Measurements from ENCODE around the gene GAGE12F. TPM values are rescaled to one million over a fixed set of nuclear protein-coding genes. Genes with fewer than 3 reads are reported as not detected.
"Not testable (repeated sequence)": the region's sequence is repeated elsewhere in the genome, so short reads cannot be mapped to it uniquely, and the experiment has no call there.

GAGE12F gene
- not detected in 2 replicates for total RNA-seq (2012; rRNA removed)
- polyA plus RNA-seq (2012; rRNA removed) = not detected in 2 replicates
- polyA plus RNA-seq (2012; cell fraction: cytosol; rRNA removed) = not detected in 2 replicates
- not detected in 2 replicates for polyA plus RNA-seq (2012; cell fraction: nucleus; rRNA removed; ENCODE audit: low replicate concordance)
- Bru-seq, nascent RNA = not detected
- BruChase-seq, experiment 1, labeled RNA remaining after a 6-hour chase = not detected
- not detected for BruChase-seq, experiment 2, labeled RNA remaining after a 2-hour chase
- long read RNA-seq = 0 reads

DNA sequence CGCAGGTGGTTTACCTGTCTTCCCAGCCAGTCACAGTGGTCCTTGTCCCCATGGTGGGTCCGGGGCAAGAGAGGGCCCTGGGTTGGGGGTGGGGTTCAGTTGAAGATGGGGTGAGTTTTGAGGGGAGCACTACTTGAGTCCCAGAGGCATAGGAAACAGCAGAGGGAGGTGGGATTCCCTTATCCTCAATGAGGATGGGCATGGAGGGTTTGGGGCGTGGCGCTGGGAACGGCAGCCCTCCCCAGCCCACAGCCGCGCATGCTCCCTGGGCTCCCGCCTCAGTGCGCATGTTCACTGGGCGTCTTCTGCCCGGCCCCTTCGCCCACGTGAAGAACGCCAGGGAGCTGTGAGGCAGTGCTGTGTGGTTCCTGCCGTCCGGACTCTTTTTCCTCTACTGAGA lies at the start of gene GAGE12F:
Gene GAGE12F, plus strand, starts transcription at position 301 of the 400 bp plus-strand sequence. CDS start 1,155 bp downstream, outside the sequence.
- H3K36me3 ChIP-seq (ENCODE audit: control insufficient read depth, insufficient read depth, low read length); BruUV-seq (replicated peaks); intact Hi-C loops (cut with micrococcal nuclease); H2AFZ ChIP-seq (replicated peaks; ENCODE audit: low read length, poor library complexity); DNase-seq; H2AK5ac ChIP-seq (ENCODE audit: low read depth, low read length); H2BK120ac ChIP-seq (ENCODE audit: low read depth, low read length); H4K20me1 ChIP-seq (ENCODE audit: insufficient read depth, low read length); H2AK9ac ChIP-seq (replicated peaks; ENCODE audit: low read depth, low read length, poor library complexity); H2BK5ac ChIP-seq (ENCODE audit: low read depth, low read length, poor library complexity, severe bottlenecking); H3K27me3 ChIP-seq (ENCODE audit: control insufficient read depth, insufficient read depth, low read length); H3K4ac ChIP-seq (ENCODE audit: low read depth, low read length); H4K8ac ChIP-seq (ENCODE audit: low read depth in 2 of 2, low read length in 2 of 2); ATAC-seq (ENCODE audit: low read depth); H3K23ac ChIP-seq (ENCODE audit: low read depth, low read length); CTCF ChIA-PET; H4K91ac ChIP-seq (ENCODE audit: insufficient read depth, low read depth, low read length); H3K9ac ChIP-seq (ENCODE audit: low read depth, low read length); POLR2A ChIA-PET (ENCODE audit: unreplicated experiment); H3K9me3 ChIP-seq (ENCODE audit: control insufficient read depth, insufficient read depth, low read length); H3K27ac ChIP-seq (ENCODE audit: insufficient read depth, low read length); H3K4me2 ChIP-seq (ENCODE audit: low read depth, low read length); H2BK15ac ChIP-seq (ENCODE audit: low read depth, low read length); H2BK20ac ChIP-seq (ENCODE audit: low read depth, low read length); H3K14ac ChIP-seq (replicated peaks; ENCODE audit: low read depth, low read length); H3K18ac ChIP-seq (ENCODE audit: low read depth, low read length); H3K4me3 ChIP-seq (ENCODE audit: insufficient read depth, low read depth, low read length); H4K5ac ChIP-seq (ENCODE audit: low read depth, low read length); in situ Hi-C loops (cut with MboI; ENCODE audit: low sequenced_read_pairs); H3K4me1 ChIP-seq (ENCODE audit: control insufficient read depth, insufficient read depth, low read length); H3K79me1 ChIP-seq (ENCODE audit: low read depth in 1 of 2, low read length in 2 of 2); H3K9me1 ChIP-seq (ENCODE audit: insufficient read depth, low read length); H3K56ac ChIP-seq (ENCODE audit: extremely low read depth, insufficient read depth, low read length); dilution Hi-C loops (cut with HindIII; ENCODE audit: low sequenced_read_pairs, unreplicated experiment): not testable (repeated sequence)
- WGBS, 2 experiments (ENCODE audit: extremely low coverage in 2 of 2, insufficient read length in 1 of 2) = no CpG with 5 or more reads among the region's 16 CpGs

GRCh38 chrX:49531877-49532276 lies 28.8 kb upstream of the GAGE12F start, which contains the start of gene GAGE12C:
TSS of gene GAGE12C (plus strand) at chrX:49532177. CDS start at chrX:49533332, 1,155 bp downstream.
- H2BK5ac ChIP-seq (ENCODE audit: low read depth, low read length, poor library complexity, severe bottlenecking); H3K14ac ChIP-seq (replicated peaks; ENCODE audit: low read depth, low read length); dilution Hi-C loops (cut with HindIII; ENCODE audit: low sequenced_read_pairs, unreplicated experiment); H3K4me2 ChIP-seq (ENCODE audit: low read depth, low read length); H3K9ac ChIP-seq (ENCODE audit: low read depth, low read length); H2AK5ac ChIP-seq (ENCODE audit: low read depth, low read length); H4K8ac ChIP-seq (ENCODE audit: low read depth in 2 of 2, low read length in 2 of 2); H2AFZ ChIP-seq (replicated peaks; ENCODE audit: low read length, poor library complexity); in situ Hi-C loops (cut with MboI; ENCODE audit: low sequenced_read_pairs); H3K4me1 ChIP-seq (ENCODE audit: control insufficient read depth, insufficient read depth, low read length); POLR2A ChIA-PET (ENCODE audit: unreplicated experiment); H3K56ac ChIP-seq (ENCODE audit: extremely low read depth, insufficient read depth, low read length); H2BK15ac ChIP-seq (ENCODE audit: low read depth, low read length); H4K20me1 ChIP-seq (ENCODE audit: insufficient read depth, low read length); H3K36me3 ChIP-seq (ENCODE audit: control insufficient read depth, insufficient read depth, low read length); H3K9me3 ChIP-seq (ENCODE audit: control insufficient read depth, insufficient read depth, low read length); ATAC-seq (ENCODE audit: low read depth); H3K23ac ChIP-seq (ENCODE audit: low read depth, low read length); H3K4ac ChIP-seq (ENCODE audit: low read depth, low read length); DNase-seq; H3K27ac ChIP-seq (ENCODE audit: insufficient read depth, low read length); H3K4me3 ChIP-seq (ENCODE audit: insufficient read depth, low read depth, low read length); H2BK20ac ChIP-seq (ENCODE audit: low read depth, low read length); intact Hi-C loops (cut with micrococcal nuclease); H4K91ac ChIP-seq (ENCODE audit: insufficient read depth, low read depth, low read length); H2BK120ac ChIP-seq (ENCODE audit: low read depth, low read length); H4K5ac ChIP-seq (ENCODE audit: low read depth, low read length); BruUV-seq (replicated peaks); H3K27me3 ChIP-seq (ENCODE audit: control insufficient read depth, insufficient read depth, low read length); CTCF ChIA-PET; H3K79me1 ChIP-seq (ENCODE audit: low read depth in 1 of 2, low read length in 2 of 2); H3K18ac ChIP-seq (ENCODE audit: low read depth, low read length); H3K9me1 ChIP-seq (ENCODE audit: insufficient read depth, low read length); H2AK9ac ChIP-seq (replicated peaks; ENCODE audit: low read depth, low read length, poor library complexity): not testable (repeated sequence)
- no CpG with 5 or more reads among the region's 16 CpGs for WGBS, 2 experiments (ENCODE audit: extremely low coverage in 2 of 2, insufficient read length in 1 of 2)

Measured in IMR-90 (cell line).